Measurements from ENCODE around the gene CUX1.
"Not testable (repeated sequence)": the region's sequence is repeated elsewhere in the genome, so short reads cannot be mapped to it uniquely, and the experiment has no call there.

Gene CUX1

DNA sequence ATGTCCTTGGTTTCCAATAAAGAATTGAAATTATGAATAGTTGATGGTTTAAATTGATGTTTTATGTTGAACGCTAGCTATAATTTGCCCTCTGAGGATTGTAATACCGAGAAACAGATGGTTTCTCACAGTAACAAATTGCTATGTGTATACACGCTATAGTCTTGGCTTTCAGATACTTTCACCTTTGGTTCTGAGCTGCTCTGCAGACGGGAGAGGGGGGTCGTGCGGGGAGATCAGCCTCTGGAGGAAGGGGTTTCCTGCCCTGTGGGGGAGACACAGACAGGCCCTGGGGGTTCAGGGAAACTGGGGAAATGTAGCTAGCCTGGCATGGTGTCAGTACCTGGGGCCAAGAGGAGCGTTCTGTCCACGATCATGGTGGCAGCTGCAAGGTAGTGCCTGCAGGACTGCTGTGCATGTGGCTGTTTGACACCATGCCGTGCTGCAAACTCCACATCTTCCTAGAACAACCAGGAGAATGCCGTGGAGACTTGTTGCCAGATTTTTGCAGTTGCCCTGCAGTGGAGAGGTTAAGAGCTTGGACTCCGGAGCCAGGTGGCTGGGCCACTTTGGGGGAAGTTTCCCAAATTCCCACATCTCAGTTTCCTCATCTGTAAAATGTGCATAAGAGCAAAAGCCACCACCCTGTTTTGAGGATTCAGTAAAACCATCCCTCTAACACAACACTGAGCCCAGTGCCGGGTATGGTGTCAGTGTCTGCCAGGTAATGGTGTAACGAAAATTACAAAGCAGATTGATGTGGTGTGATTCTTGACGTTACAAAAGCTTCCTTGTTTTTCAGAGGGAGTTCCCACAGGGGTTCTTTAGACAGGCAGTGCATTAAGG is 167.9 kb downstream of the CUX1 start:
- H3K27ac Mint-ChIP-seq, result no peak overlapping the region
- no peak overlapping the region for H3K4me3 Mint-ChIP-seq
- H3K4me1 Mint-ChIP-seq, result peaks cover 24% of the 10 kb centered on the region

DNA sequence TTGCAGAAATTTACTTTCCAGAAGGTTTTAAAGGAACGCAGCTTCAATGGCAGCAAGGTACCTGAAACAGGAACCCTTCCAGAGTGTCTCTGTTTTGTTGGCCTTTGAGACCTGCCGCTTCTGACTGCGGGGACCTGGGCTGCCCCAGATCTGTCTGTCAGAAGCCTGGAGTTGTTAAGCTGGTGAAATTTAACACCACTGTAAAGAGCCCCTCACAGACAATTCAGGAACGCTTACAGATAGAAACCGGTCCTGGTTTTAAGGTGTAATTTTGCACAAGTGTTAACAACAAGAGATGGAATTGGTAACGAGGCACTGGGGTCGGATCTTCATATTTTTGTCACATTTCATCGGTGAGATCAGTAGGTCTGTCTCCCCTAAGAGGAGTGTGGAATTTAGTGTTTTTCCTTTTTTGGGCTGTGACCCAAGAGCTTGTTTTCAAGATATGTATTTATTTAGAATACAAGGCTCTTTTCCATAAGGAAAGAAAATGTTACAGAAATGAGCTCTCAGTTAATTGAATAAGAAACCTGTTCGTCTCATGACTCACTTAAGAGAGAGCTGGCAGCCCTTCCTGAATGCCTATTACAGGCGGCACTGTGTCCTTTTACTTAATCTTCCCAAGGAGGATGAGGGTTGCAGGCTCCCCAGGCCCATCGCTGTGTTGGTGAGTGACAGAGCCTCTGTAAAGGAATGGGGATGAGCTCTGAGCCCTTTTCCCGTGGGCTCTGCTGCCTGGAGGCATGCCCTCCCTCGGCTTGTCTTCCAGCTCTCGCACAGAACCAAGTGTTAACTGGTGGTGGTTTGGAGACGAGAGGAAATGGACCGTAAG is 168.7 kb downstream of the CUX1 start:
- DNase-seq (no peak), ATAC-seq (no peak)
- H3K27ac Mint-ChIP-seq, result no peak overlapping the region
- no peaks in the 10 kb centered on the region for H3K27me3 Mint-ChIP-seq
- H3K36me3 Mint-ChIP-seq (ENCODE audit: low read depth), result peaks cover 6% of the 10 kb centered on the region
- H3K4me1 Mint-ChIP-seq, result peaks cover 32% of the 10 kb centered on the region
- H3K9me3 Mint-ChIP-seq, result no peaks in the 10 kb centered on the region
- H3K4me3 Mint-ChIP-seq, result no peak overlapping the region

More for the DNA sequence above, 167.9 kb downstream of the CUX1 start:
- no peak for DNase-seq
- no peaks in the 10 kb centered on the region for H3K9me3 Mint-ChIP-seq
- H3K36me3 Mint-ChIP-seq (ENCODE audit: low read depth), result peaks cover 6% of the 10 kb centered on the region
- ATAC-seq, result no peak
- H3K27me3 Mint-ChIP-seq, result no peaks in the 10 kb centered on the region

DNA sequence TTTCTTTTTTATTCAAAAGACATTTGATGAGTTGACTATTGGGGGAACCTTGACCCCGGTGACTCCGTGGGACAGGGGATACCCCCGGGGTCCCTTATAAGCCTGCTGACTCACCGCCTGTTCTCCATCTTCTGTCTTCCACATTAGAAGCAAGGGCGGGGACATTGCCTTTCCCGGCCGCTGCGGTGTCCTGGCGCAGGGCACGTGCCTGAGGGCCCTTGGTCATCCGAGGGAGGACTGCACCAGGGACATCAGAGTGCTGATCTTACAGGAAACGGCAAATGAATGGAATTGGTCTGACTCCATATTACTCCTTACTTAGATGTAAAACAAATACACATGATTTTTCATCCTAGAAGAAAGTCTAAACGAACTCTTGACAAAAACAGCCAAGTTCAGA is 170.1 kb downstream of the CUX1 start:
- Mint-ChIP-seq H3K4me3 (no peak overlapping the region), H3K36me3 (ENCODE audit: low read depth) (peaks cover 6% of the 10 kb centered on the region), H3K4me1 (peaks cover 29% of the 10 kb centered on the region), H3K9me3 (no peaks in the 10 kb centered on the region), H3K27me3 (no peaks in the 10 kb centered on the region), H3K27ac (no peak overlapping the region)
- DNase-seq (no peak), ATAC-seq (no peak)

DNA sequence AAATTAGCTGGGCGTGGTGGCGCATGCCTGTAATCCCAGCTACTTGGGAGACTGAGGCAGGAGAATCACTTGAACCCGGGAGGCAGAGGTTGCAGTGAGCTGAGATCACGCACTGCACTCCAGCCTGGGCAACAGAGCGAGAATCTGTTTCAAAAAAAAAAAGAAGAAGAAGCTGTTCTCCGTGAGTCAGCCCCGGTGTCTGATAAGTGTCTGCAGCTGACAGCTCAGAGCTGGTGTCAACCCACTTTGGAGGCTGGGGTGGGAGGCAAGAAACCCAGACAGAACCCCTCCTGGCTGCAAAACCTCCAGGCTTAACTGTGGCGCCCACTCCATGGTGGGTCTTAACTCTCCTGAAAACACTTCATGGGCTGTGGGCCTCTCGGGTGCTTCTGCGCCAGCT is 170.6 kb downstream of the CUX1 start:
- not testable (repeated sequence) for ATAC-seq; H3K36me3 Mint-ChIP-seq (ENCODE audit: low read depth); H3K27ac Mint-ChIP-seq; DNase-seq; H3K4me3 Mint-ChIP-seq; H3K27me3 Mint-ChIP-seq; H3K9me3 Mint-ChIP-seq
- peaks cover 29% of the 10 kb centered on the region for H3K4me1 Mint-ChIP-seq

DNA sequence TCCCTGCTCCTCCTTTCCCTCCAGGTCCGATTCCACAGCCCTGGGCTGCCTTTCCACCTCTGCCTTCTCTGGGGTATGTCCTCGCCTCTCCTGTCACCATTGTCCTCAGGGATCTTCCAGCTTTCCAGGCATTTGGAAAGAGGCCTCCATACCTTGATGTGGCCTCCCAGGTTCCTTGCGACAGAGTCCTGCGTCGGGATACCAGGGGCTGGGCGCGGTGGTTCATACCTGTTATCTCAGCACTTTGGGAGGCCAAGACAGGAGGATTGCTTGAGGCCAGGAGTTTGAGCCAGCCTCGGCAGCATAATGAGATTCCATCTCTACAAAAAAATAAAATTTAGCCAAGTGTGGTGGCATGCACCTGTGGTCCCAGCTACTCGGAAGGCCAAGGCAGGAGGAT is 171.1 kb downstream of the CUX1 start:
- Mint-ChIP-seq H3K27ac (no peak overlapping the region), H3K4me1 (peaks cover 26% of the 10 kb centered on the region), H3K27me3 (no peaks in the 10 kb centered on the region), H3K36me3 (ENCODE audit: low read depth) (peaks cover 4% of the 10 kb centered on the region), H3K9me3 (no peaks in the 10 kb centered on the region), H3K4me3 (no peak overlapping the region)
- no peak for DNase-seq
- ATAC-seq, result no peak

DNA sequence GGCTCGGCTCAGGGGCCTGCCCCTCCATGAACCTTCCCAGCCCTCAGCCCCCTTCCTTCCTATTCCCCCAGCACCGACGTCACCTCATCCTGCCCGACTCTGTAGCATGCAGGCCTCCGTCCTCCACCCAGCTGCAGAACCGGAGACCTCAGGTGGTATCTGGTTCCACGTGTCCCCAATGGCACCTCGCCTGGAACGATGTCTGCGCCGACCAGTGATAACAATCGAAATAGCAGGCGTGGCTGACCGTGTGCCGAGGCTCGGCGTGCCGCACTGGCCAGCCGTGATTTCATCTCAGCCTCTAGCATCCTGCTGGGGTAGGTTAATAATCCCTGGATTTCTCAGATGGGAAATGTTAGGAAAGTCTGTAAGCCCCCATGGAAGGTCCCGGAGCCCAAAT is 171.7 kb downstream of the CUX1 start:
- peaks cover 24% of the 10 kb centered on the region for H3K4me1 Mint-ChIP-seq
- no peak for DNase-seq
- no peak overlapping the region for H3K27ac Mint-ChIP-seq
- peaks cover 2% of the 10 kb centered on the region for H3K36me3 Mint-ChIP-seq (ENCODE audit: low read depth)
- ATAC-seq, result no peak
- no peaks in the 10 kb centered on the region for H3K27me3 Mint-ChIP-seq
- no peaks in the 10 kb centered on the region for H3K9me3 Mint-ChIP-seq
- H3K4me3 Mint-ChIP-seq, result no peak overlapping the region

DNA sequence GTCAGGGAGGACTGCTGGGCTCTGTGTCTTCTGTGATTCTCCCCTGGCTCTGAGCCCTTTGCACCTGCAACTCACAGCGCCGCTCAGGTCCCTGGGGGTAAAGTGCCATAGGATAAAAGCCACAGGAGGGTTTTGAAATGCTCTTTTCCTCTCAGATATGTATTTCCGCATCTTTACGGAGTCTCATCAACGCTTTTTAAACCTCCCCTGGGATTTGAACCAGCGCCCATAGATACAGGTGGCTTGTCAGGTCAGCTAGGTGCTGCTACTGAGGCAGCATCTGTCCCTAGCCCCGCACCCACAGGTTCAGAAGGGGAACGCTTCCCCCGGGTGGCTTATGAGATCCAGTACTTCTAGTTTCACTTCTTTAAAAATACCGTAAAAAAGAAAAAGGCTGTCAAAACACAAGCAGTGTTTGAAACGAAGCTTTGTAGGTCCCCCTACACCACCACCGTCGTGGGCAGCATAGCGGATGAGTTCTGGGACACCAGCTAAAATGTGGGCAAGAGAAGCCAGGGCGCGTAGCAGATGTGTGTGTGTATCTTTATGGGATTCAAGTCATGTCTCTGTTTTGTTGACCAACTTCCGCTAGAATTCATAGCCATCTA is 173.5 kb downstream of the CUX1 start:
- no peak overlapping the region for H3K27ac Mint-ChIP-seq
- DNase-seq (peak; percentile 17), ATAC-seq (peak; percentile 50)
- H3K36me3 Mint-ChIP-seq (ENCODE audit: low read depth), result no peaks in the 10 kb centered on the region
- no peaks in the 10 kb centered on the region for H3K27me3 Mint-ChIP-seq
- peak overlapping the region; percentile 57 for H3K4me3 Mint-ChIP-seq
- H3K9me3 Mint-ChIP-seq, result no peaks in the 10 kb centered on the region
- H3K4me1 Mint-ChIP-seq, result peaks cover 30% of the 10 kb centered on the region

DNA sequence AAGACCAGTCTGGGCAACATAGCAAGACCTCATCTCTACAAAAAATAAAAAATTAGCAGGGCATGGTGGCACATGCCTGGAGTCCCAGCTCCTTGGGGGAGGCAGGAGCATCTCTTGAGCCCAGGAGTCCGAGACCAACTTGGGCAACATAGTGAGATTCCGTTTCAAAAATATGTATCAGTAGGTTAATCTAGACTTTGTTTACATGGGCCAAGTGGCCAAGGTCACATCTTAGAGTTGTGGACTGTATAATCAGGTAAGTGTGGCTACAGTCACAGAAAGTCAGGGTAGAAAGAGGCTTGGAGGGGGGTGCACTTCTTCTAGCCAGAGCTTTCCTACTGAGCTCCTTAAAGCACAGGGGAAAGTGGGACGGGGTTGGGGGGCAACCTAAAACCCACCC is 174.4 kb downstream of the CUX1 start:
- ATAC-seq (no peak), DNase-seq (no peak)
- H3K27me3 Mint-ChIP-seq, result no peaks in the 10 kb centered on the region
- no peak overlapping the region for H3K27ac Mint-ChIP-seq
- H3K36me3 Mint-ChIP-seq (ENCODE audit: low read depth), result no peaks in the 10 kb centered on the region
- H3K4me1 Mint-ChIP-seq, result peaks cover 33% of the 10 kb centered on the region
- H3K4me3 Mint-ChIP-seq, result no peak overlapping the region
- no peaks in the 10 kb centered on the region for H3K9me3 Mint-ChIP-seq

DNA sequence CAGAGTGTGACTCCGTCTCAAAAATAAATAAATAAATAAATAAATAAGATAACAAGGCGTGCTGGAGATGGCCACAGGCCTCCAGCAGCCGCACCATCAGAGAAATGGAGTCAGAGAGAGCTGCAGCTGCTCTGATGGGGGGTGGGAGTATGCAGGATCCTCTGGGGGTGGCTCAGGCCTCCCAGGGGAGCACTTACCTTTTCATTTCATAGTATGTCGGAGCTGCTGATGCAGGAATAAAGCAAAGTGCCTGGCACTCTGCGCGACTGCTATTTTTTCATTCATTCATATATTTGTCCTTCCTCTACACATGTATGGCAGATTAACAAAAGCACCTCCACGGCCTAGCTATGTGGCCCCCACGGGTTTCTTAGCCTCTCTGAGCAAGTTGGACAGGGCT is 175.9 kb downstream of the CUX1 start:
- DNase-seq (no peak), ATAC-seq (no peak)
- Mint-ChIP-seq H3K27ac (no peak overlapping the region), H3K9me3 (no peaks in the 10 kb centered on the region), H3K36me3 (ENCODE audit: low read depth) (no peaks in the 10 kb centered on the region), H3K27me3 (no peaks in the 10 kb centered on the region), H3K4me1 (peaks cover 32% of the 10 kb centered on the region), H3K4me3 (no peak overlapping the region)

DNA sequence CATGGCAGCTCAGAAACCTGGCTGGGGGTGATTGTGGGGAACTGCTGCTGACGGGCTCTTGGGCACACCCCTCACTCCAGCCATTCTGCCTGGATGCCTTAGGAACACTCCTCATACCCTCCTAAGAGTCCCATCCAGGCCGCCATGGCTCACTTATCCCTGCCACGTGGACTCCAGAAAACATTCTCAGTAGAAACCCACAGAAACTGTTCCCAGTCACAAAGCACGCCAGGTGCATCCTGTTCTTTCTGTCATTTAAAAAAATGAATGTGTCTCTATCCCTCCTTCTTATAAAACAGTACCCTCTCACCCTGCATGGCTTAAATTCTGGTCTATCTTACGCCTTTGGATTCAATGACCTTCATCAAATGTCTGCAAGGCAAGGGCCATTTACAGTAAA is 177.7 kb downstream of the CUX1 start:
- ATAC-seq (no peak), DNase-seq (no peak)
- Mint-ChIP-seq H3K27me3 (no peaks in the 10 kb centered on the region), H3K4me1 (peaks cover 24% of the 10 kb centered on the region), H3K27ac (no peak overlapping the region), H3K36me3 (ENCODE audit: low read depth) (no peaks in the 10 kb centered on the region), H3K4me3 (no peak overlapping the region), H3K9me3 (no peaks in the 10 kb centered on the region)

DNA sequence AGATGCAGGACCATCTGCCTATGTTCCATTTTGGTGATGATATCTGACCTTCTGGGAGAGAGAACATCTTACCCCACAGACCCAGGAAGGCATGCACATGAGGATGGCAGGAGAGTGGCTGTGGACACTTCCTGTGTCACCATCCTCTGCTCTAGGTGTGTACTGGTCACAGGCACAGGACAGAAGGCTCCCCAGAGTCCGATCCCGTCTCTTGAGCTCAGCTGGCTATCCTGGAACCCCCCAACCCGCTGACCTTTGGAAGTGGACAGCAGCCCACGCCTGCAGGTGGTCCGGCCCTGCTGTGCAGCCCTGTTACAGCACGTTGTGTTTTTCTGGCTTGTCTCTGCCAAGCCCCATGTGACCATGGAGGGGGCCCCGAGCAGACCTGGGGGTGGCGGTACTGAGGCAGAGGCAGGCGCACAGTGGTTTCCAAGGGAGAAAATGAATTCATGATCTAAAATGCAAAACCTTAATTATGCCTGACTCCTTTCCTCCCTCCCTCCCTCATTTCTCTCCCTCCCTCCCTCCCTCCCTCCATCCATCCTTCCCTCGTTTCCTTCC is 178.8 kb downstream of the CUX1 start:
- no peaks in the 10 kb centered on the region for H3K36me3 Mint-ChIP-seq (ENCODE audit: low read depth)
- peaks cover 15% of the 10 kb centered on the region for H3K4me1 Mint-ChIP-seq
- DNase-seq (no peak), ATAC-seq (no peak)
- H3K27ac Mint-ChIP-seq, result no peak overlapping the region
- H3K9me3 Mint-ChIP-seq, result no peaks in the 10 kb centered on the region
- no peaks in the 10 kb centered on the region for H3K27me3 Mint-ChIP-seq
- H3K4me3 Mint-ChIP-seq, result no peak overlapping the region

DNA sequence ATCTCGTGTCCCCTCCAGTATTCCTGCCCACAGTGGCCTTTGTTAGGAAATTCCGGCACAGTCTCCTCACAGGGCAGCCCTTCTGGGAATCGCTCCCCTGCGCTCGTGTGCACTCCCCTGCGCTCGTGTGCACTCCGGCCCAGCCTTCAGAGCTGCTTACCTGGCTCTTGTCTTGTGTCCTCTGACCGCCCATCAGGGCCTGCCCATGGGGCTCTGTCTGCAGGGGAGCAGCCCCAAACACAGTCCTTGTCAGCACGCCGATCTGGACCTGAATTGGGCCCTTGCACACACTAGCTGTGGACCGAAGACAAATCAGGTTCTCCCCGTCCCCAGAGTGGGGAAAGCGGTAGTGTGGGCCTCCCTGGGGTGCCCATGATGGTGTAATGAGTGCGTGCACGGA is 179.4 kb downstream of the CUX1 start:
- H3K9me3 Mint-ChIP-seq, result no peaks in the 10 kb centered on the region
- no peak for DNase-seq
- H3K27ac Mint-ChIP-seq, result no peak overlapping the region
- ATAC-seq, result no peak
- no peaks in the 10 kb centered on the region for H3K27me3 Mint-ChIP-seq
- H3K4me3 Mint-ChIP-seq, result no peak overlapping the region
- no peaks in the 10 kb centered on the region for H3K36me3 Mint-ChIP-seq (ENCODE audit: low read depth)
- H3K4me1 Mint-ChIP-seq, result peaks cover 11% of the 10 kb centered on the region

DNA sequence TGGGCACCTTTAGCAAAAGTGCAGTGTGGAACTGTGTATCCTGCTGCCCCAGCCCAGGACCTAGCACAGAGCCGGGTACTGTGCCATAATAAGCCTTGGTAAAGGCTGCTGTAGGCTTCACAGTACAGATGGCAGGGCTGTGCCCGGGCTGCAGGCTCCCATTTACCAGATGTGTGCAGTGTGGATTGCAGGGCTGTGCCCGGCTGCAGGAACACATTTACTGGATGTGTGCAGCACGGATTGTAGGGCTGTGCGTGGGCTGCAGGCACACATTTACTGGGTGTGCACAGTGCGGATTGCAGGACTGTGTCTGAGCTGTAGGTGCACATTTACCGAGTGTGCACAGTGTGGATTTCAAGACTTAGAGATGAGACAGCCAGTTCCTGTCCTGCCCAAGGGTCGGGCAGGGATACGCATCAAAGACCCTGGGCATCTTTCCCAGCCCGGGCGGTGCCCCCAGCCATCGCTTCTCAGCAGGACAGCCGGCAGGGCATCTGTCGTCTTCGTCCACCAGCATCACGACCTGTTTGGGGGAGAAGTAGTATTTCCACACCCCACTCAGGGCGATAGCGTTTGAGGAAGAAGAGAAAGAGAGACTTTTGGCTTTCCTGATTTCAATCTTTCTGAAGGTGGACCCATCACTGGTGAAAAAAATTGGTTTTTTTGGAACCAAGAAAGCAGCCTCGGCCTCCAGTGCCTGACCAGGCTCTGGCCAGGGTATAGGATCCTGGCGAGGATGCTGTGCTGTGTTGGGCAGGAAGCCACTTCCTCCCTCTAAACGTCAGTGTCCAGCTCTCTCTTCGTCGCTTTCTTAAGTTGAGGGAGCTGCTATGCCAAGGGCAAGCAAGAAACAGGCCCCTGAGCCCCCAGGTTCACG is 180.8 kb downstream of the CUX1 start:
- ATAC-seq, result no peak
- no peak overlapping the region for H3K27ac Mint-ChIP-seq
- no peak overlapping the region for H3K4me3 Mint-ChIP-seq
- no peaks in the 10 kb centered on the region for H3K27me3 Mint-ChIP-seq
- no peaks in the 10 kb centered on the region for H3K9me3 Mint-ChIP-seq
- no peak for DNase-seq
- no peaks in the 10 kb centered on the region for H3K36me3 Mint-ChIP-seq (ENCODE audit: low read depth)
- peaks cover 10% of the 10 kb centered on the region for H3K4me1 Mint-ChIP-seq

DNA sequence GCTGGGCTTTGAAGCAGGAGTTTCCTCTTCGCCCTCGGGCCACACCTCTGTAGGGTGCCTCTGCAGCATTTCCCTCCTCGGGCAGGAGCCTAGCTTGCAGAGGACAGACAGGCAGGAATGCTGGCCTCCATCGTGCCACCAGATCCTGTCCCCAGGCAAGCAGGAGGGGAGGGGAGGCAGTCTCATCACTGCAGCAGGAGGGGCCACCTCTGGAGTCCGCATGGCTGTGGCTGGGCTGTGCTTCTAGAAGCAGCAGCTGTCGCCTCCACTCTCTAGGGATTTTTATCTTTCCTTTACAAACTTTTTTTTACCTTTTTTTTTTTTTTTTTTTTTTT is 181.4 kb downstream of the CUX1 start:
- Mint-ChIP-seq H3K9me3 (no peaks in the 10 kb centered on the region), H3K27ac (no peak overlapping the region), H3K36me3 (ENCODE audit: low read depth) (no peaks in the 10 kb centered on the region), H3K4me1 (peaks cover 10% of the 10 kb centered on the region), H3K4me3 (no peak overlapping the region), H3K27me3 (no peaks in the 10 kb centered on the region)
- no peak for ATAC-seq
- DNase-seq, result no peak

Data from activated naive CD8-positive, alpha-beta T cell treated with anti-CD3 and anti-CD28 coated beads, Interleukin-2, amount 50 U/mL, for 24 hours (primary cell).